Ovary (tissue), 3 donors: ENCODE data around the gene LAMTOR1.

Experiments used
- POLR2A ChIP-seq: fragments of 450-650 bp; IDR thresholded peaks from one replicate; pipeline ENCODE4 v1.6.1; 2017; ENCODE audit warnings: antibody characterized with exemption, mild to moderate bottlenecking, moderate library complexity
- TF ChIP-seq, protein P1 (sequence below), 3 donors: fragments of 450-650 bp in 2 of 3; fragments of 200-600 bp in 1 of 3; IDR thresholded peaks; one replicate each; pipeline versions ENCODE4 v1.5.1 to v1.8.0; 2016 to 2022; ENCODE audit warnings: antibody characterized with exemption in 3 of 3, mild to moderate bottlenecking in 1 of 3
- donor health status: DM: no; HTN: no; CAD: no.

DNA sequence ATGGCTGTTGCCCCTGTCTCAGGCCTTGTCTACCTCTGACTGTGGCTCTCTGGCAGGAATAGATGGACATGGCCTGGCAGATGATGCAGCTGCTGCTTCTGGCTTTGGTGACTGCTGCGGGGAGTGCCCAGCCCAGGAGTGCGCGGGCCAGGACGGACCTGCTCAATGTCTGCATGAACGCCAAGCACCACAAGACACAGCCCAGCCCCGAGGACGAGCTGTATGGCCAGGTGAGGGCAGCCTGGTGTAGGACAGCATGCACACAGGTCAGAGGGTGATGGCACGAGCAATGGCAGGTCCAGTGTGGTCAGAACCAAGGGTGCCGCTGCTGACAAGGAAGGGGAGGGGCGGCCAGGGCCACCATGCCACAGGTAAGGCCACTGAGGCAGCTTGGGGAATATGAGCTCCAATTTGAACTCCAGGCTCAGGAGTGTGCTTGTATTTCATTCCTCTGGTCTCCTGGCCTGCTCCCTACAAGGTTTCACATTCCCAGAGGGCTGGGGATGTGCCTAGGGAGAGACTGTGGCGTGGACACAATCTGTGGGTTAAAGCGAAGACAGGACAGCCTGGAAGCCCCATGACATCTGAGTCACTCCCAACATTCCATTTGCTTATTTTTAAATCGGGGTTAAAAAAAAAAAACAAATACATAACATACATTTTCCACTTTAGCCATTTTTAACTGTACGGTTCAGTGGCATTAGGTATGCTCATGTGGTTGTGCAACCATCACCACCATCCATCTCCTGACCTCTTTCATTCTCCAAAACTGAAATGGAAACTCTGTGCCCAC lies 33.0 kb upstream of the LAMTOR1 start:
- TF ChIP-seq, protein P1, sequence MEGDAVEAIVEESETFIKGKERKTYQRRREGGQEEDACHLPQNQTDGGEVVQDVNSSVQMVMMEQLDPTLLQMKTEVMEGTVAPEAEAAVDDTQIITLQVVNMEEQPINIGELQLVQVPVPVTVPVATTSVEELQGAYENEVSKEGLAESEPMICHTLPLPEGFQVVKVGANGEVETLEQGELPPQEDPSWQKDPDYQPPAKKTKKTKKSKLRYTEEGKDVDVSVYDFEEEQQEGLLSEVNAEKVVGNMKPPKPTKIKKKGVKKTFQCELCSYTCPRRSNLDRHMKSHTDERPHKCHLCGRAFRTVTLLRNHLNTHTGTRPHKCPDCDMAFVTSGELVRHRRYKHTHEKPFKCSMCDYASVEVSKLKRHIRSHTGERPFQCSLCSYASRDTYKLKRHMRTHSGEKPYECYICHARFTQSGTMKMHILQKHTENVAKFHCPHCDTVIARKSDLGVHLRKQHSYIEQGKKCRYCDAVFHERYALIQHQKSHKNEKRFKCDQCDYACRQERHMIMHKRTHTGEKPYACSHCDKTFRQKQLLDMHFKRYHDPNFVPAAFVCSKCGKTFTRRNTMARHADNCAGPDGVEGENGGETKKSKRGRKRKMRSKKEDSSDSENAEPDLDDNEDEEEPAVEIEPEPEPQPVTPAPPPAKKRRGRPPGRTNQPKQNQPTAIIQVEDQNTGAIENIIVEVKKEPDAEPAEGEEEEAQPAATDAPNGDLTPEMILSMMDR (IDR thresholded peaks at IDR 0.05): no peak
- no peak for TF ChIP-seq POLR2A
